C4-2B (cell line): ENCODE data around the gene ABCA4.

ENCODE experiments used
- H3K27ac ChIP-seq: fragments of 450-650 bp; 2 replicates; pipeline ENCODE4 v1.5.1; 2017
- ZFX ChIP-seq: fragments of 450-650 bp; IDR thresholded peaks from 2 replicates; pipeline ENCODE4 v1.6.1; 2017
- TF ChIP-seq, protein P1 (sequence below): fragments of 450-650 bp; conservative IDR thresholded peaks from 2 replicates; pipeline ENCODE4 v1.5.1; 2017; ENCODE audit warnings: mild to moderate bottlenecking

Gene ABCA4

DNA sequence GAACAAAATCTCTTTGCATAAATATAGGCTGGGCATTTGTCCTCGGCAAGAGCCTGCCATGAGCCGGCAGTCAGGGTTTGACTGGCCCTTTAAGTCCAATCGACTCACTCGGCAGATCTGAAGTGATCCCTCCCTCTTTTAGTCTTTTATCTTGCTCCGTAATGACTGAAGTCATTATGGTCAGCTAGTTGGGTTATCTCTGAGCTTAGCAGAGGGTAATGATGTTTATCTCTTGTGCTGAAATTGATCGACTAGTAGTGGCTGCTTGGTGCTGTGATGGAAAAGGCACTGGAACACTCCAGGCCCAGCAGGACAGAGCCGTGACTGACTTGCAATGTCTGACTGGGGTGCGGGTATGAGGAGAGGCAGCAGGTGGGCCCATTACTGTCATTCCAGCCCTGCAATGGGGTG, 468 bp upstream of the ABCA4 start:
- TF ChIP-seq, protein P1, sequence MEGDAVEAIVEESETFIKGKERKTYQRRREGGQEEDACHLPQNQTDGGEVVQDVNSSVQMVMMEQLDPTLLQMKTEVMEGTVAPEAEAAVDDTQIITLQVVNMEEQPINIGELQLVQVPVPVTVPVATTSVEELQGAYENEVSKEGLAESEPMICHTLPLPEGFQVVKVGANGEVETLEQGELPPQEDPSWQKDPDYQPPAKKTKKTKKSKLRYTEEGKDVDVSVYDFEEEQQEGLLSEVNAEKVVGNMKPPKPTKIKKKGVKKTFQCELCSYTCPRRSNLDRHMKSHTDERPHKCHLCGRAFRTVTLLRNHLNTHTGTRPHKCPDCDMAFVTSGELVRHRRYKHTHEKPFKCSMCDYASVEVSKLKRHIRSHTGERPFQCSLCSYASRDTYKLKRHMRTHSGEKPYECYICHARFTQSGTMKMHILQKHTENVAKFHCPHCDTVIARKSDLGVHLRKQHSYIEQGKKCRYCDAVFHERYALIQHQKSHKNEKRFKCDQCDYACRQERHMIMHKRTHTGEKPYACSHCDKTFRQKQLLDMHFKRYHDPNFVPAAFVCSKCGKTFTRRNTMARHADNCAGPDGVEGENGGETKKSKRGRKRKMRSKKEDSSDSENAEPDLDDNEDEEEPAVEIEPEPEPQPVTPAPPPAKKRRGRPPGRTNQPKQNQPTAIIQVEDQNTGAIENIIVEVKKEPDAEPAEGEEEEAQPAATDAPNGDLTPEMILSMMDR = no peak
- no peak for TF ChIP-seq ZFX
- no peak overlapping the region for H3K27ac ChIP-seq

DNA sequence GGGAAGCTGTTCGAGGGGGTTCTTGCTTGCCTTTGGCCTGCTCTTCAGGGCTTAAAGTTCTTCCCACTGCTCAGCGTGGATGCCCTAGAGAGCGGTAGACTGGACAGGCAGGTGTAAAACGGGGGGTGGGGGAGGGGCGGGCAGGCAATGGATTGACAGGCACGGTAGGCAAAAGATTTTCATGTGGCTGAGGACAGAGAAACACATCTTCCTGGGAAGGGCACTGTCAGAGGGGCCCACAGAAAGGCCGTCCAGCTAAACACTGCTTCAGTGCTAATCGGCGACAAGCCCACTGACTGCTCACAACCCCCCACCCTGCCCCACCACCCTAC, 412 bp downstream of the ABCA4 start:
- H3K27ac ChIP-seq = no peak overlapping the region
- TF ChIP-seq, protein P1 = no peak
- TF ChIP-seq ZFX = no peak

DNA sequence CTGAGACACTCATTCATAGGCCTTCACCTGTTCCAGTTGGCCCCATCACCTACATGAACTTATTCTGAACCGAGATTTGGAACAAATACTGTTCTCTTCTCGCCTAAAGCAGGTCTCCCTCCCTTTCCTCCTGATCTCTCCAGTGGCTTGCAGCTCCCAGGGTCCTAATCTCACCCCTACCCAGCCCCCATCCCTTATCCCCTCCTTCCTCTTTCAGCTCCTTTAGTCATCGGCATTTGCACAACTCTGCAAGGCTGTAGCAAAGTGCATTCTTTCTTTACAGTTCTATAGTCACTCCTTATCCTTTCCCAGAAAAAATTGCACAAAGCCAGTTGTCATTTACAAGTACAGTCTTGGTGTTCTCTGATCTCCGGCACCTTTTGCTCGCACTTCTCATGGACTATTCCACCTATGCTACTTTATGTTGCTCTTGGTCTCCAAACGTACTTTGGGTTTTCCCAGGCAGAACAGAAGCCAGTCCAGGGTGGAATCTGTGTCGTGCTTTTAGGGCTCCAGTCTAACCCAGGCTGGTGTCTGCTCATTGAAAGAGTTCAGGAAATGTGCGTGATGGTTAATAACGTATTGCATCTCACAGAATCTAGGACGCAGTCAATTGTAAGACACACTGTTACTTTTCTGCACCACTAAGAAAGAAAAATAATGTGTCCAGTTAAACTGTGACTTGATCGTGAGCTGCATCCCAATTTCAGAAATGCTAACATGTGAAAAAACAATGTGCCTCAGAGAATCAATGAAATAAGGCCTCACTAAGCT, 965 bp downstream of the ABCA4 start:
- no peak overlapping the region for H3K27ac ChIP-seq
- TF ChIP-seq, protein P1 = no peak

DNA sequence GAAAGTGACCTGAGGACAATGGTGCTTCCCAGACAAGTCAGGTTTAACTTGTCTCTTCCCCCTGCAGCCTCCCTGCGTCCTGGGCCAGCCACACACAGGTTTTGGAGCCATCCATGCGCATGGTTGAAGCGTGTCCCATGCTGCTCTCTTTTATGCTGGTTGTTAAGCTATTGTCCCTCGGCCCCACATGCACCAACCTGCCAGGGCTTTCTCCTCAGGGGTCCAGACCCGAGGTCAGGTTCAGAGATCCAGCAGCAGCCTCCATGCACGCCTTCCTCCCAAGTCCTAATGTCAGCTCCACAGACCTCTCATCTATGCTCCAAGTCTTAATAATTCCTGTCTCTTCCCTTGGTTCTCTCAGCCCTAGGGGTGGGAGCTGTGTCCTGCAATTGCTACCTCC, 1.6 kb downstream of the ABCA4 start:
- TF ChIP-seq, protein P1 = no peak
- no peak for TF ChIP-seq ZFX
- no peak overlapping the region for H3K27ac ChIP-seq

DNA sequence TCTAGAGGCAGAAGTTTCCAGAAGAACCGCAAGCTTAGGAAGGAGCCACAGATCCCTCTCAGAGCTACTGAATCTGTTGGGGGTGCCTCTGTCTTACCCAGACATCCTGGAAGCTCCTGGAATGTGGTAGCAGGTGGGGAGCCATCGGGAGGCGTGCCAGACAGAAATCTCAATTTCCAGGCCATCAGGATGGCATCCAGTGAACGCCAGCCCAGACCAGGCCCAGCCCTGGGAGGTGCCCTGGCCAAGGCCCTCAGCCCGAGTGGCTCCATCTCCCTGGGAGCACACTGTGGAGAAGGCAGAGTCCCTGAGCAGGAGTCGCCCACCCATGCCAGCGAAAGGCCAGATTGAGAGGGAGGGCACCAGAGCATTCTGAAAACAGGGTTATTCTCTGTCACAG, 2.5 kb downstream of the ABCA4 start:
- TF ChIP-seq, protein P1 = no peak
- TF ChIP-seq ZFX = no peak
- H3K27ac ChIP-seq = no peak overlapping the region

DNA sequence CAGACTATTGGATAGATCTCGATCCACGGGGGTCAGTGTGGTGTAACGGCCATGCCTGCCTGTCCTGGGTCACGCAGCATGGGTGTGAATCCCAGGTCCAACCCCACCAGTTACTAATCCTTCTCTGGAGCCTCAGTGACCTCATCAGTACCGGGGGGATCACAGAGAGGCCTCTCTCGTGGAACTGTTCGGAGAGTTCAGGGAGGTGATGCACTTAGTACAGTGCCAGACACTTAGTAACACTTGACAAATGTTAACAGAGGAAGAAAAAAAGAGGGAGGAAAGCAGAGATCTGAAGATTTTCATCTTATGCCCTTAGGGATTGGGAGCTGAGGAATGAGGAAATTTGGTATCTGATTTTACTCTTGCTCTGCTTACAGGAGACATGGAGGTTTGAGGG, 2.9 kb downstream of the ABCA4 start:
- H3K27ac ChIP-seq = no peak overlapping the region
- TF ChIP-seq, protein P1 = no peak
- TF ChIP-seq ZFX = no peak

DNA sequence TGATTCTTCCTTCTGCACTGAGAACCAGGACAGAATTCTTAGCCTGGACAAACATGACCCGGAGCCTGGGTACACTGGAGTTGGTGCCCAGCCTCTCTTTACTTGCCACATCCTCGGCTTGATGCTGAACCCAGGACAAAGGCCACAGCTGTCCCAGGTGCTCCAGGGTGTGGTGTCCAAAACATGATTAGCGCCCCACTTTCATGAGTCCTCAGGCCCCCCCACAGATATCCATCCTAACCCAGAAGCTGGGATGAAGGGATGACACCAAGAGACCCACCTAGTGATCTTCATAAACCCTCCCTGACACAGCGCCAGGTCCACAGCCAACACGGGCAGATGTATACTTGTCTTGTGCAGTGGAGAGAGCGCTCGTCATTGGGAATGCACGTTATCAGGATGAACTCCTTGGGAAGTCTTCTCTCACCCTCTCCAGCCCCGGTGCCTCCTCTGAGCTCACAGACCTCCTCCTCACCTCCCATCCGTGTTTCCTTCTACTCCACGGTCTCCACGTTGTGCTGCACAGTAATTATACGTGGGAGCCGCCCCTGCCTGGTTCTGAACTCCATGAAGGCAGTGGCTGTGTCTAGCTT, 3.6 kb downstream of the ABCA4 start:
- no peak overlapping the region for H3K27ac ChIP-seq
- no peak for TF ChIP-seq ZFX
- TF ChIP-seq, protein P1 = no peak
